Inflammatory macrophage treated with lipopolysaccharide for 1 hour (primary cell): ENCODE data around the gene FMN2.

Experiments
- DNase-seq, 2 donors: peaks; one replicate each; pipeline ENCODE4 v3.0.0-alpha.2; 2020 to 2022

Gene FMN2

GRCh38 chr1:240455228-240455821 lies 363.6 kb downstream of the FMN2 start:
- no peak for DNase-seq

- no peak for DNase-seq
These were observed 365.5 kb downstream of the FMN2 start for GRCh38 chr1:240457203-240457602.

GRCh38 chr1:240462277-240462676 lies 370.6 kb downstream of the FMN2 start:
- DNase-seq = no peak

GRCh38 chr1:240462766-240463395 lies 371.2 kb downstream of the FMN2 start:
- no peak for DNase-seq

- DNase-seq = no peak
These were observed 372.4 kb downstream of the FMN2 start for GRCh38 chr1:240464099-240464498.

DNA sequence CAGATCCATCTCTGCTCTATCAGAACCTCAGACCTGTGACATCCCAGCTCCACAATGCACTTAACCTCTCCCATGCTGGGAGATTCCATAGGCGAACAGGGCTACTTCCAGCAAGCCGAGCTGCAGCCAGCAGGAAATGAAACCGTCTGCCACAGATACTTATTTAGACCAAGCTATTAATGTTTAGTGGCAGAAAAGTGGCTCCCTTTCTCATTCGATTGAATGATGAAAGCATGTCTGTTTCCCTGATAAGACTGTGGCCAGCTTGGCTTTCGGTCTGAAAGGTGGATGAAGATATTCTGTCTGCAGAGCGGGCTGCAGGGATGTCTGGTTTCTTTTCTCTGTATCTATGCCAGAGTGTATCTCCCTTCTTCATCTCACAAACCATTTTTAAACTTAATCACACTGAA lies 373.9 kb downstream of the FMN2 start:
- DNase-seq = no peak

DNA sequence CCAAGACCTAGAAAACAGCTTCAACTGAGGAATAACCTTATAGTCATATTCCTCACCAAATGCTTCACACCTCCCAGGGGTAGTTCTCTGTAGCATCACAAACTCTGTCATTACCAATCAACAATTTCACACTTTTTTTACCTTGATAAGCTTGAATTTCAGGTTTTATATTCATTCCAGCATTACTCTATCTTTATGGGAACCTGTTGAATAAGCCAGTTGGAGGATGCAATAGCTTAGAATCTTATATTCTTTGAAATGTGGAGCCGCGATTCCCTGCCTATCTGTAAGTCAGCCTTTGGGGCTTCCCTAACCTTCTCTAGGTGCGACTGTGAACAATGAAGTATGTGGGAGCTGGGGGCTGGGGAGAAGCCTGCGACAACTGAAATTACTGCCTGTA lies 374.8 kb downstream of the FMN2 start:
- DNase-seq = no peak

- no peak for DNase-seq
These were observed 376.2 kb downstream of the FMN2 start for GRCh38 chr1:240467895-240468294.

DNA sequence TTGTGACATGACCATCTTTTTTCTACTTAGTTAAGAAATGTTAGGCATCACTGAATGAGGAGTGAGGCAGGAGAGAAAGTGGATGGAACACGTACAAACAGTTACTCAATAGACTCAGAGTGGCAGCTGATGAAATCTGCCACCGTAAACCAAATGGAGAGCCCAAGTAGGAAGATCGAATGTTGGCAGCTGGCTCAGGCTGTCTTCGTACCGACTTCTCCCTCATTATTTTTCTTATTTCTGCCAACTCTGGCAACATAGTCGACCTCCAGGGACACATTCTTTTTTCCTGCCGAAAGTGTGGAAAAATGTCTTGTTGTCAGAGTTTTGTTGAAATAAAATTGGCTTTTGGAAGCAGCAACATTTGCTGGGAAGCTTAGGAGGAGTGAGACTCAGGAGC lies 377.0 kb downstream of the FMN2 start:
- no peak for DNase-seq

GRCh38 chr1:240474133-240474614 lies 382.5 kb downstream of the FMN2 start:
- peak; percentile 3 to 4 for DNase-seq

- no peak for DNase-seq
These were observed 384.1 kb downstream of the FMN2 start for GRCh38 chr1:240475832-240476231.

GRCh38 chr1:240478536-240478935 lies 386.9 kb downstream of the FMN2 start:
- no peak for DNase-seq

GRCh38 chr1:240484804-240485443 lies 393.2 kb downstream of the FMN2 start:
- no peak for DNase-seq

DNA sequence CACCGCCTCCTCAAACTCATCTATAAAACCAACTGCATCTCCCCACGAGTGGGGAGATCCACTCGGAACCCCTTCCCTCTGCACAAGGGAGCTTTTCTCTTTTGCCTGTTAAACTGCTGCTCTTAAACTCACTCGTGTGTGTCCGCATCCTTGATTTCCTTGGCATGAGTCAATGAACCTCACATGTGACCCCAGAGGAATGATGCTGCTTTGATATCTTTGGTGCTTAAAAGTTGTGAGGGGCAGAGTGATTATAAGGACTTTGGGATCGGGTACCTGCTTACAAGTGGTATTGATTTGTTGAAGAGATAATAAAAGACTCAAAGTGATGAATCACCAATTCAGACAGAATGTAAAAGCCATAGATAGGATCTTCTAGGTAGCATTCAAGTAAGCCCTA lies 394.9 kb downstream of the FMN2 start:
- no peak for DNase-seq

DNA sequence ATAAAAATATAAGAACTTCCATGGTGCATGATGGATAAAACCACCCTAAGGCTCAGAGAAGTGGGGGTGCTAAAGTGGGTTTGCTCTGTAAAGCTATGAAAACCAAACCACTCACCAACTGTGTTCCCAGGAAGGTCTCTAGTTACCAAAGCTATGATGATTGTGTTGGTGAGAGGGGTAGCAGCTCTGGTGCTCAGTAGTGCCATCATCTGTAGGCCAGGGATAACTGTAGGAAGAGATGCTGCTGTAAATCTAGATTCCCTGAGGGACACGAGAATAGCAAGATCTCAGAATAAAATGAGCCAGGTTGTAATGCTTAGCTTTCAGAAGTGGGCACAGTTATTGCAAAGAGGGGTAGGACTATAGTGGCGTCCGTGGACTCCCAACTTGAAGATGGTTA lies 395.8 kb downstream of the FMN2 start:
- DNase-seq = no peak

DNA sequence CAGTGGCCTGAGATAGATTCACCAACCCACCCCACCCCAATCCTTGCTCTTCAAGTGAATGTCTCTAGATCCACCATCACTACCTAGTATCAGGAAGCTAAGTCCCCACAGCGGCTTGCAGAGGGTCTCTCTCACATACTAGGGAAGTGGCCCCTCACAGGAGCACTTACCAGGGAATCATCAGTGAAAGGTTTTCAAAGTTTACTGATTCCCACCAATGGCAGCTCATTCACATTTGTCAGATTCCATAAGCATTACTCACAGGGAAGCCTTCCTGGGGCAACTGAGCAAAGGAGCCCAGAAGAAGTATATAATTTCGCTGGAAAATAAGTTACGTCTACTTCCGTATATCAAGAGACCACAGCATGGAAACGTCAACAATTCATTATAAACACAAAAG lies 399.5 kb downstream of the FMN2 start:
- no peak for DNase-seq

DNA sequence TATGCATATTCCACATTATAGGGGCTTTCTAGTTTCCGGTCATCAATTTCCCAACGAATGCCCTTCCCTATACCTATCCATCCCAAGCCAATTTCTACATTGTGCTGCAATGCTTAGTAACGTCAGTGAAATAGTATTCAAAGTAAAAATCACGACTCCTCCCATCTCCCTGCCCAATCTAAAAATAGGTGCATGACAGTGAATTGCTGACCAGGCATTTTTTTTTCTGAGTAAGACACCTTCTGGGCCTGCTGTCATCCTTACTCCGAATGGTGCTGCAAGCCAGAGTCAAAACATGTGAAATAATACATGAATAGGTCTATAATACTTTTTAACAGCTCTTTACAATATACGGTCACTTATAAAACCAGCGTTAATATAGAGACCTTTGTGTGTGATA lies 400.1 kb downstream of the FMN2 start:
- DNase-seq = no peak

DNA sequence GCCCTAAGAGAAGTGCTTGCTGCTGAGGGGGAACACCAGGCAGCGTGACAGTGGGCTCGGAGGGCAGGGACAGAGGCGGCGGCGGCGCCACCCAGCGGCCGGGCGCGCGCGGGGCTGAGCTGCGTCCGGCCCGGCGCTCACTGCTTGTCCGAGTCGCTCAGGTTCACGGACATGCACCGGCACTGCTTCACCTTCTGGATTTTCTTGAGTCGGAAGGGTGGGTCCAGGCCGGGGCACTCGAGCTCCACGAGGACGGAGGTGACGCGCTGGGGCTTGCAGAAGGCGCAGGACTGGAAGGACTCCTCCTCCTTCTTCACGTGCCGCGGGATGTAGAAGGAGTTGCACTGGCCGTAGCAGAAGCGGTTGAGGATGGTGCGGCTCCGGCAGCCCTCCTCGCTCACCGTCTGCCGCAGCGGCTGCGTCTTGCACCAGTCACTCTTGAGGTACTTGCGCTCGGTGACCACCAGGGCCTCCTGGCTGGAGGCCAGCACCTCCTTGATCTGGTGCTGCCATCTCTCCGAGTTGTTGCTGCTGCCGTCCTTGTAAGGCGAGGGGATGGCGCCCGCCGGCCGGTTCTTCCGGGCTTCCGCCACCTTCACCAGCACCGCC lies 401.3 kb downstream of the FMN2 start:
- no peak for DNase-seq

GRCh38 chr1:240495601-240496000 lies 403.9 kb downstream of the FMN2 start:
- DNase-seq = no peak

- DNase-seq = no peak
These were observed 404.7 kb downstream of the FMN2 start for GRCh38 chr1:240496356-240496755.

DNA sequence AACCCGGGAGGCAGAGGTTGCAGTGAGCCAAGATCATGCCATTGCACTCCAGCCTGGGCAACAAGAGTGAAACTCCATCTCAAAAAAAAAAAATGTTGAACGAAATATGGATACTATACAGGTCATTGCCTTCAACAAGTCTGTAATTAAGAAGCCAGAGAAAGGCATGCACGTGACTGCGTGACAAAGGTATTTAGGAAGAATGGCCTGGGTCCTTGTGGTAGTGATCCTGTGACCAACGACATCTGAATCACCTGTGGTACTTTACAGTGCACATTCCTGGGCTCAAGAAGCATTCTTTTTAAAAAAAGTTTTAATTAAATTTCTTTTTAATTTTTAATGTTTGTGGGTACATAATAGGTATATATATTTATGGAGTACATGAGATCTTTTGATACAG lies 405.3 kb downstream of the FMN2 start:
- DNase-seq = no peak

DNA sequence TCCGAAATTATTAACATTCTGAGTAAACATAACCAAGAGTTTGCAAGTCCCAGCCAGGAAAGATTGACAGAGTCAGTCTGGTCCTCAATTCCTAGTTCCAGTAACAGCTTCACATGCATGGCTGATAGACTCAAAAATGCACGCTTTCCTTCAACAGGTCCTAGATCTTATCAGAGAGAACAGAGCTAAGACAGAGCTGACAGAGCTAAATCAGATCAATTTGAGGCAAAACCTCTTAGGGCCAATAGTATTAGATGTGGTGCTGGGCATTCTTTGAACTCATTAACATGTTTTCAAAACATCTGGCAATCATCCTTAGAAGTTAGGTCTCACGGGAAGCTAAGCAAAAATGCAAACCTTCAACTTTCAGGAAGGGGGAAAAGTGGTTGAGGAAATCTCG lies 406.2 kb downstream of the FMN2 start:
- no peak for DNase-seq

- DNase-seq = no peak
These were observed 406.7 kb downstream of the FMN2 start for GRCh38 chr1:240498335-240498734.

DNA sequence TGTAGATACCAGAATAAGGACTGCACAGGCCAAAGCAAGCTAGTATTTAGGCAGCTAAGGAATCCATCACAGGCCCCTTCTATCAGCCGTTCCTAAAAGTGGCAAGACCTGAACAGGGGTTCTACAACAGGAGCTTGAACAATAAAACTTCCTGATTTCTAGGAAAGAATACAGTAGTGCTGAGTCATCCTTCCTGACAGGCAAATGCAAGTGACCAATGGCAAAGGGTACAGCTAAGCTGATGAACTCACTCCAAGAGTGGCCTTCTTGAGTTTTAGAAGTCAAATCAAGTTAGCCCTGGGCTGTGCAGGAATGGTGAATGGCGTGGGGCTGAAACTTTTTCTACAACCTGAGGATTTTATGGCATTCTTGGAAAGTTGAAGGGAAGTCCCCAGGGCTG lies 407.3 kb downstream of the FMN2 start:
- no peak for DNase-seq
